Endothelial cell (in vitro differentiated cells): ENCODE measurements around the gene TNIP2. TPM values are rescaled to one million over a fixed set of nuclear protein-coding genes. Genes with fewer than 3 reads are reported as not detected.
"Not testable (repeated sequence)": the region's sequence is repeated elsewhere in the genome, so short reads cannot be mapped to it uniquely, and the experiment has no call there.

ENCODE experiments used
- DNase-seq: peaks from one replicate; pipeline ENCODE4 v3.0.0; 2021; ENCODE audit warnings: low spot score
- H3K27ac Mint-ChIP-seq: one replicate; pipeline ENCODE4 v1.8.0; 2021; ENCODE audit warnings: mixed read lengths, inconsistent platforms; ENCODE audit not compliant: unreplicated experiment
- H3K27me3 Mint-ChIP-seq: one replicate; pipeline ENCODE4 v1.8.0; 2021; ENCODE audit warnings: mild to moderate bottlenecking, moderate library complexity, mixed read lengths, inconsistent platforms; ENCODE audit not compliant: unreplicated experiment
- H3K36me3 Mint-ChIP-seq: one replicate; pipeline ENCODE4 v1.8.0; 2021; ENCODE audit warnings: mild to moderate bottlenecking, low read depth, mixed read lengths, inconsistent platforms; ENCODE audit not compliant: unreplicated experiment
- H3K4me1 Mint-ChIP-seq: one replicate; pipeline ENCODE4 v1.8.0; 2021; ENCODE audit warnings: mild to moderate bottlenecking, mixed read lengths, inconsistent platforms; ENCODE audit not compliant: unreplicated experiment
- H3K4me3 Mint-ChIP-seq: one replicate; pipeline ENCODE4 v1.8.0; 2021; ENCODE audit warnings: mild to moderate bottlenecking, mixed read lengths, inconsistent platforms; ENCODE audit not compliant: unreplicated experiment
- H3K9me3 Mint-ChIP-seq: one replicate; pipeline ENCODE4 v1.8.0; 2021; ENCODE audit warnings: mixed read lengths, inconsistent platforms; ENCODE audit not compliant: unreplicated experiment
- total RNA-seq: library from RNA; stranded (reverse); fragmentation: NEBNext Ultra II Directional; extraction: Animal tissue kit (Norgen Biotek cat#: 25700); gene quantifications from one replicate; pipeline ENCODE4 v1.2.1, GENCODE V29; 2021; ENCODE audit not compliant: unreplicated experiment
- TF ChIP-seq, protein P1 (sequence below): fragments of 200-600 bp; sonication (generic); IDR thresholded peaks from one replicate; pipeline ENCODE4 v1.5.0; 2021; ENCODE audit warnings: antibody characterized with exemption; ENCODE audit not compliant: unreplicated experiment

Gene TNIP2
- total RNA-seq, 1 donor from 2014 or later: 29.3 TPM

GRCh38 chr4:2765832-2766526 lies 9.8 kb upstream of the TNIP2 start:
- no peak for DNase-seq
- no peaks in the 10 kb centered on the region for H3K9me3 Mint-ChIP-seq
- no peak overlapping the region for H3K4me3 Mint-ChIP-seq
- H3K27ac Mint-ChIP-seq: no peak overlapping the region
- peaks cover 18% of the 10 kb centered on the region for H3K4me1 Mint-ChIP-seq
- peaks cover 7% of the 10 kb centered on the region for H3K36me3 Mint-ChIP-seq
- TF ChIP-seq, protein P1, sequence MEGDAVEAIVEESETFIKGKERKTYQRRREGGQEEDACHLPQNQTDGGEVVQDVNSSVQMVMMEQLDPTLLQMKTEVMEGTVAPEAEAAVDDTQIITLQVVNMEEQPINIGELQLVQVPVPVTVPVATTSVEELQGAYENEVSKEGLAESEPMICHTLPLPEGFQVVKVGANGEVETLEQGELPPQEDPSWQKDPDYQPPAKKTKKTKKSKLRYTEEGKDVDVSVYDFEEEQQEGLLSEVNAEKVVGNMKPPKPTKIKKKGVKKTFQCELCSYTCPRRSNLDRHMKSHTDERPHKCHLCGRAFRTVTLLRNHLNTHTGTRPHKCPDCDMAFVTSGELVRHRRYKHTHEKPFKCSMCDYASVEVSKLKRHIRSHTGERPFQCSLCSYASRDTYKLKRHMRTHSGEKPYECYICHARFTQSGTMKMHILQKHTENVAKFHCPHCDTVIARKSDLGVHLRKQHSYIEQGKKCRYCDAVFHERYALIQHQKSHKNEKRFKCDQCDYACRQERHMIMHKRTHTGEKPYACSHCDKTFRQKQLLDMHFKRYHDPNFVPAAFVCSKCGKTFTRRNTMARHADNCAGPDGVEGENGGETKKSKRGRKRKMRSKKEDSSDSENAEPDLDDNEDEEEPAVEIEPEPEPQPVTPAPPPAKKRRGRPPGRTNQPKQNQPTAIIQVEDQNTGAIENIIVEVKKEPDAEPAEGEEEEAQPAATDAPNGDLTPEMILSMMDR: no peak
- peaks cover 7% of the 10 kb centered on the region for H3K27me3 Mint-ChIP-seq

GRCh38 chr4:2763511-2763967 lies 7.4 kb upstream of the TNIP2 start:
- DNase-seq: no peak
- peaks cover 6% of the 10 kb centered on the region for H3K27me3 Mint-ChIP-seq
- H3K4me1 Mint-ChIP-seq: no peaks in the 10 kb centered on the region
- no peak overlapping the region for H3K4me3 Mint-ChIP-seq
- TF ChIP-seq, protein P1: no peak
- no peaks in the 10 kb centered on the region for H3K36me3 Mint-ChIP-seq
- no peaks in the 10 kb centered on the region for H3K9me3 Mint-ChIP-seq
- H3K27ac Mint-ChIP-seq: no peak overlapping the region

- H3K9me3 Mint-ChIP-seq, DNase-seq, H3K4me1 Mint-ChIP-seq, H3K27me3 Mint-ChIP-seq, H3K36me3 Mint-ChIP-seq, H3K27ac Mint-ChIP-seq, H3K4me3 Mint-ChIP-seq: not testable (repeated sequence)
Observed at GRCh38 chr4:2762486-2763370, 6.6 kb upstream of the TNIP2 start.

GRCh38 chr4:2762048-2762447 lies 5.9 kb upstream of the TNIP2 start:
- Mint-ChIP-seq H3K4me1 (peaks cover 6% of the 10 kb centered on the region), H3K9me3 (no peaks in the 10 kb centered on the region), H3K36me3 (no peaks in the 10 kb centered on the region), H3K27ac (no peak overlapping the region), H3K27me3 (peaks cover 2% of the 10 kb centered on the region), H3K4me3 (no peak overlapping the region)
- no peak for DNase-seq
- TF ChIP-seq, protein P1: no peak

DNA sequence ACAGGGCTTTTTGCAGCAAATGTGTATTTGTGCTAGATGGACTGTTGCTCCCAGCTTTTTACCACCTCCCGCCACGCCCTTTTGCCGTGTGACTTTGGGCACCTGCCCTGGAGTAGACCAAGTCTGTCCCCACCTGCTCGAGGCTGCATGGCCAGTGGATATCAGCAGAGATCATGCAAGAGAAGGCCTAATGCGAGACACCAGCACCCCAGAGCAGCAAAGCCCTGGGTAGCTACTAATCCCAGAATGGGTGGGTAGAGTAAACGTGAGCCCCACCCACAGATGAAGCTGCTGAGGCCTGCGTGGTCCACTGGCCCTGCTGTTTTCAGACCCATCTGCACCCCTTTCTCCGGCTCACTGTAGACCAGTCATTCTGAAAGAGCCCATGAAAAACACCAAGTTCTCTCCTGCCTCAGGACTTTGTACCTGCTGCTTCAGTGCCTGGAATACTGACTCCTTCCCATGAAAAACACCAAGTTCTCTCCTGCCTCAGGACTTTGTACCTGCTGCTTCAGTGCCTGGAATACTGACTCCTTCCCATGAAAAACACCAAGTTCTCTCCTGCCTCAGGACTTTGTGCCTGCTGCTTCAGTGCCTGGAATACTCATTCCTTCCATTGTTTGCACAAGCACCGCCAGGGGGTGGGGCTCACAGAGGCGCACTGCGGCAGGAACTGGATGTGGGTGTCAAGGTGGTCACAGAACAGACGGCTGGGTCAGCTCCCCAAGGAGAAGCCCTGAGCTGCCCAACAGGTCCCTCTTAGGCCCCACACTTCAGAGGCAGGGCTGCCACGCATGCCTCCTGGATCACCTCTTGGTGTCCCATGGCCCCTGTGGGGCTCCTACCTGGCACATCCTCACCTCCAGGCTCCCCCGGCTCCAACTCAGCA lies 5.1 kb upstream of the TNIP2 start:
- no peak for DNase-seq
- Mint-ChIP-seq H3K4me1 (peaks cover 7% of the 10 kb centered on the region), H3K27me3 (peaks cover 3% of the 10 kb centered on the region), H3K27ac (no peak overlapping the region), H3K4me3 (no peak overlapping the region), H3K36me3 (no peaks in the 10 kb centered on the region), H3K9me3 (no peaks in the 10 kb centered on the region)
- TF ChIP-seq, protein P1: no peak
